Kidney glomerular epithelial cell (primary cell): Measurements from ENCODE around the gene NTN4.
"Not testable (repeated sequence)": the region's sequence is repeated elsewhere in the genome, so short reads cannot be mapped to it uniquely, and the experiment has no call there.

ENCODE experiments used
- DNase-seq: peaks from one replicate; lab custom pipeline; 2025; lab: John Stamatoyannopoulos, UW

The NTN4 gene

GRCh38 chr12:95755261-95755865 is 35.2 kb downstream of the NTN4 start:
- DNase-seq: no peak

GRCh38 chr12:95746062-95746461 is 44.5 kb downstream of the NTN4 start:
- not testable (repeated sequence) for DNase-seq

GRCh38 chr12:95742586-95742985 is 48.0 kb downstream of the NTN4 start:
- no peak for DNase-seq

GRCh38 chr12:95741635-95742034 is 48.9 kb downstream of the NTN4 start:
- DNase-seq: no peak

DNA sequence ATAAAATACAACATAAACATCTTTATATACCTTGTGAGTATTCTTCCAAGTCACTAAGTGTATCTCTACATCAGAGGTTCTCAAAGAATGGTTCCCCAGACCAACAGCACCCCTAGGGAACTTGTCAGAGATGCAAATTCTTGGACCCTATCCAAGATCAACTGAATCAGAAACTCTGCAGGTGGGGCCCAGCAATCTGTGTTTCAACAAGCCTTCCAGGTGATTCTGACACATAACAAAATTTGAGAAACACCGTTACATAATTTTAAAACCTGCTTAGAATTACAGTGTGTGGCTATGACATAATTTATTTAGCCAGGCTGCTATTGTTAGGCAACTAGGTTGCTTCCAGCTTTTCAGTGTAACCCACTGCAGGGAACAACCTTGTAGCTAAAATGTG is 49.8 kb downstream of the NTN4 start:
- DNase-seq: no peak

DNA sequence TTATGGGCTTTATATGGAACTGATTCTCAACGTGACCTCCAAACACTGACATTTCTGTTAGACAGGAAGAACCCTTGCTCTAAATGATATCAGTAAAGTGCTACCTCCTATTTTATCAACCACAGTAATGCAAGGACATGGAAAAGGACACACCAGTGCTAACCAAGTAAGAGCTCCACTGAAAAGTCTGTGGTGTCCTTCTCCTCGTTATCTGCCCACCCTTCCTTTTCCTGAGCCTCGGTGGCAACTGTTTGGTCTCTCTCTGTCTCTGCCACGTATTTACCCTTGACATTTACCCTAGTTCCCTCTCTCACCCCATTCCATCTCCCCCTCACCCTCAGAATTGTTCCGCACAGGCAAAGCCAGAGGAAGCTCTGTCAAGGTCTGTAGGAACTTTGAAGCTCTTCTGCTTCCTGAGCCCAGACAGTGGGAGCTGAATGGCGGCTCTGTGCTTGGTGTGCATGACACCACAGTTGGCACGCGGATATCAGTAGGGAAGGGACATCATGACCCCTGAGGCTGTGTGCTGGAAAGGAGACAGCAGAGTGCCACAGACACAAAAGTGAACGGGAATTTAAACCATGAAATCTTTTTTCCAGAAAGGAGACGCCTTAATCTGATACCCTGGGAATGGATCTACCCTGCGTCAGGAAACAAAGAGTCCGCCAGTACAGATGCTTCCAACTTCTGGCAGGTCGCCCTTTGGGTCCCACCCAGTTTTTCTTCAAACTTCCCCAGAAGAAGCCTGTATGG is 50.8 kb downstream of the NTN4 start:
- DNase-seq: no peak

GRCh38 chr12:95738024-95738611 is 52.4 kb downstream of the NTN4 start:
- DNase-seq: no peak

GRCh38 chr12:95736631-95737030 is 53.9 kb downstream of the NTN4 start:
- no peak for DNase-seq

GRCh38 chr12:95735728-95736127 is 54.8 kb downstream of the NTN4 start:
- DNase-seq: not testable (repeated sequence)

DNA sequence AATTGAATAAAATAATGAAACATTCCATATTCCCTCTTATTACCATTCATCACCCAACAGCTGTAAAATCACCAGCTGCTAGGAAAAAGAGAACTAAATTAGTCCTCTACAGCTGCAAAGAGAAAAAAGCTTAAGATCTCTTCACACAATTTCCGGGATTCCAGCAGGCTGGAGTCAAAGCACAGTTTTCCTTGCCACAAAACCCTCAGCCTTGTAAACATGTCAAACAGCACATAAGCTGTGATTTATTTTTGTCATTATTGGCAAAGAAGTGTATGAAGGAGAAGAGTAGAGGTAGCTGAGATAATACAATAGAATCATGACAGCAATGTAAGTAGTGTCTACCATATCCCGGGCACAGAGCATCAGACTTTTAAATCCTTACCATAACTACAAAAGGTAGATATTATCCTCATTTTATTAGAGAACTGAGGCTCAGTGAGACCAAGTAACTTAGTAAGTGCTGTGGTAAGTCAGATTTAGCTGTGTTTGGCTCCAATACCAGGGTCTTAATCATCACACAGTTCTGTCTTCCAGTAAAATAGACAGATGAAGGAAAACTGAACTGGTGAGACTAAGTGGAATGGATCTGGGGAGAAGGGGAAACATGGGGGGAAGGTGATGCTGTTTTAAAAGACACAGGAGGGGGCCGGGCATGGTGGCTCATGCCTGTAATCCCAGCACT is 57.3 kb downstream of the NTN4 start:
- DNase-seq: peak; percentile 67

GRCh38 chr12:95731519-95731958 is 59.0 kb downstream of the NTN4 start:
- DNase-seq: no peak

DNA sequence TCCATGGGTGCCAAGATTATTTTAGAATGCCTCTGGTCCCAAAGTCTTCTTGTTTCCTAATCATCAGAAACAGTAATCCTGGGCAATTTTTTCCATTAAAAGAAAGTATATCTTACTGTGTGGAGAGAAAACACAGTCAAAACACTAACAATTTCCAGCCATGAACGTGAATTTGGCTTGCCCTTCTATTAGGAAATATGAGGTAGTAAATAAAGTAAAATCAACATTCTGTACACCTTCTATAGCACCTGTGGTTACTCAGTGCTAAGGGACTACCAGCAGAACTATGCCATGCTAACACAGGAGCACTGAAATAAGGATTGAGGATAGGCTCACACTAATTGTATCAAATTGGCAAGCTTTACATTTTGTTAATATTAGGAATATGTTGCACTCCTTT is 60.1 kb downstream of the NTN4 start:
- no peak for DNase-seq

GRCh38 chr12:95726903-95727302 is 63.7 kb downstream of the NTN4 start:
- DNase-seq: no peak

DNA sequence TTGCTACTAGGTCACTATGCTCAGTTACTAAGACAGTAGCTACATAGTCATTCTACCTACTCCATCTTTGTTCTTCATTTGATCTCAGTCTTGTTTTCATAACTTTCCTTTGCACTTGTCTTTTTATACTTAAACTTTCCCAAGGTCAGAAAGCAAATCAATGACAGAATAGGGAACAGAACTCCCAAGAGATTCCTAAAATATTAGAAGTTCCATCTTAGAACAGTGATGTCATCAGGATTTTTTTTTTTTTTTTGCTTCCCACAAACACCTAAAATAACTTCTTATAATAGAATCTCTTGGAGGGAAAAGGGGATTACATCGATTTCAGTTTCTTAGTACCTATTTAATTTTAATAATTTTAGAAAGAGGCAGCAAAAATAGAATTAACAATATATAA is 65.8 kb downstream of the NTN4 start:
- DNase-seq: no peak

GRCh38 chr12:95723693-95724384 is 66.7 kb downstream of the NTN4 start:
- DNase-seq: no peak

DNA sequence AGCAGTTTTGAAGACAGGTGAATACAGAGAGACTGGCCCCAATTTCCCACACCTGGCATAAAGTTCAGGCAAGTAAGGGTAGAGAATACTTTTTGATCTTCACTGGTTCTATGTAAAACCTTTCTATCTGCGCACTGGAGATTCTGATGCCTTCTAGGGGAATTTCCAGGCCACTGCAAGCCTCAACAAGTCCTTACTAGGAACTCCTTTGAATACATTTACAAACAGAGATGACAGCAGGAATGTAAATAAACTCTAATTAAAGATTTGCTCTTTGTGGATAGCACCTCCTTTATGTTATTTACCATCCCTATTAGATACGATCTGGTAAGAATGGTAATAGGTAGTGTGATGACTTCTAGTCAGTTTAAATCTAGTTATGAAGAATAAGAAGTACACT is 69.2 kb downstream of the NTN4 start:
- no peak for DNase-seq

DNA sequence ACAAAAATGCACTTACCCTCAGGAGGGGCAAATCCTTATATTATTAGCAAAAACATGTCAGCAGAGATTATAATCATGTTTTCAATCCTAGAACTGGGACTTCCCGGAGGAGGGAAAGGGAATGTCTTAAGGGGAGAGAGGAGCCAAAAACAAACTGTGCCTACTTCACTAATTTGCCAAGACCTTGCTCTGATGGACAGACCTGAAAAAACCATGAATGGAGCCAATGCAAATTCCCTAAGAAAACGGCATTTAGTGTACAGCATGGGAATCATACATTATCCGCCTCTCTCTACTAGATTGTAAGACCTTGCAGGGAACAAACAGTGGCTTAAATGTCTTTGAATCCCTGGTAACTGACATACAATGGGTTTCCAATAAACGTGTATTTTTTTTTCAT is 70.4 kb downstream of the NTN4 start:
- no peak for DNase-seq

DNA sequence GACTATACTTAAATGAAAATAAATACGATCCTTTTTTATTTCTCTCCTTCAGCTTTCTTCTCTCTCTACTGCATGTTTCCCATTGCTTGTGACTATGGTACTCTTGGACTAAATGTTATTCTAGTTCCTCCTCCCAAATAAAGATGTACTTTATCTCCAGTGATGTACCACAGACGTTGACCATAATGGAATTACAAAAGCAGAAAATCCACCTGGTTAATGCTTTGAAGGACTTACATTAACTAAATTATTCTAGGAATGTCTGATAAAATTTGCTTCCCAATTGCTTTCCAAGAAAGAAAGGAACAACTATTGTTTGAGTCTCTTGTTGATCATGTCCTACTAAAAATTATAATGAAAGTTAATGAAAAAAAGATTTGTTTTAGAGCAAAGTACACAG is 71.8 kb downstream of the NTN4 start:
- DNase-seq: no peak

DNA sequence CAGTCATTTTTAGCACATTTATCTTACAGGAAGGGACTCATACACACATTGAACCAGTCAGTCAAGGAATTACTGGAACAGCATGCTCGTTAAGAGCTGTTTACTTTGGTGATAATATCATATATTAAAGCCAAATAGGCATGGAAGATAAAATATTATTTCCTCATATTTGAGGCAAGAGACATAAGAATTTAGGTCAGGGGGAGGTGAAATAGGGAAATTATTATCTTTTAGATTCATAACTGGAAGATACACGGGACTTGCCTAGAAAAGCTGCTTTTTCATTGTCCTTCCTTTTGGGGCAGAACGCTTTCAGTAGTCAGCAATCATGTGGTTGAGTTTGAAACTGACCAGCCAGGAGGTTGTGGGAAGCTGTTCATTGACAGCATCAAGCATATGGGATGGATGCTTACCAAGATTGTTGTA is 72.5 kb downstream of the NTN4 start:
- DNase-seq: peak; percentile 14

GRCh38 chr12:95717316-95717928 is 73.1 kb downstream of the NTN4 start:
- peak; percentile 87 for DNase-seq

GRCh38 chr12:95715177-95715576 is 75.4 kb downstream of the NTN4 start:
- no peak for DNase-seq

- DNase-seq: no peak
Observed at GRCh38 chr12:95712269-95712668, 78.3 kb downstream of the NTN4 start.
